HS-27A (cell line): ENCODE measurements around the gene CFAP300.

ENCODE experiments used
- DNase-seq: peaks from one replicate; pipeline ENCODE4 v3.0.0-alpha.2; 2012; ENCODE audit warnings: low read depth, missing footprints

CFAP300 gene

DNA sequence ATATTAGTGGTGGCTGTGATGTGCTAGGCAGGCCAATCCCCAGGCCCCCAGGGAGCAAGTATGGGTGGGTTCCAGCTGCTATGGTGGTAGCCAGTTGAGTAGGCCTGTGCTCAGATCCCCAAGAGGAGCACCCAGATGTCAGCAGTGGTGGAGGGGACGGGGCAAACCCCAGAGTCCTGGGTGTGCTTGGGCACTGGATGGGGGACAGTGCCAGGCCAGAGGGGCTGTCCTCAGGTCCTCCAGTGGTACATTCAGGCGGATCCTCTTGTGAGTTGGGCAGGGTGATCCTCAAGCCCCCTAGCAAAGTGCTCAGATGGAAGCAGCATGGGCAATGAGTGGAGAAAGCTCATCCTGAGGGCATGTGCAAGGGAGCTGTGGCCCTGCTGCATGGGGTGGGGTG is 26.0 kb downstream of the CFAP300 start:
- no peak for DNase-seq

DNA sequence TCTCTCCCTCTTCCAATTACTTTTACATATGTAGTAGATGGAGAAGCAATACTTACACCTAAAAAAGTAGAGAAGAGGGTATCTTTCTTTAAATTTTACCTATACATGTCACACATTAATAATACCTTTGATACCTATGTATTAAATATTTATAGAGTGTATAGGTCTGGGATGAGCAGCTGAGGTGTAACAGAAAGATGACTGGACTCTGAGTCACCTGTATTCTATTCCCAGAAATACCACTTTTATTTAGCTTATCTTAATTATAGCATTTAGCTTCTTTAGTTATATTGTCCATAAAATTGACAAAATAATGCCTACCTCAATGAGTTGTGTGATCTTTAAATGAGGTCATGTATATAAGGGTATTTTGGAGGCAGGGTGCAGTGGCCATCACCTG is 32.4 kb downstream of the CFAP300 start:
- no peak for DNase-seq

DNA sequence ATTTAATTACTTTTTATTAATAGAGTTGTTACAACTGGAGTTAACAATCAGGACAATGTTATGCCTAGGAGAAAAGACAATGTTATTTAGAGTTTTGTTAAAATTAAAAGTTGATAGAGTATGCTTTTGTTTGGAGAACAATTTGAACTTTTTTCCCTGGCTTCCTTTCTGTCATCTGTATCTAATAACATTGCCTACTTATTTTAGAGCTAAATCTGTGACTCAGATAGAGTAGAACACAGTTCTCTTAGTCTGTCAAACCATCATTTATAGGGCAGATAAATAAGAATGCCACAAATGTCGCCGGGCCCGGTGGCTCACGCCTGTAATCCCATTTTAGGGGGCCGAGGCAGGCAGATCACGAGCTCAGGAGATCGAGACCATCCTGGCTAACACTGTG is 34.1 kb downstream of the CFAP300 start:
- DNase-seq: no peak

DNA sequence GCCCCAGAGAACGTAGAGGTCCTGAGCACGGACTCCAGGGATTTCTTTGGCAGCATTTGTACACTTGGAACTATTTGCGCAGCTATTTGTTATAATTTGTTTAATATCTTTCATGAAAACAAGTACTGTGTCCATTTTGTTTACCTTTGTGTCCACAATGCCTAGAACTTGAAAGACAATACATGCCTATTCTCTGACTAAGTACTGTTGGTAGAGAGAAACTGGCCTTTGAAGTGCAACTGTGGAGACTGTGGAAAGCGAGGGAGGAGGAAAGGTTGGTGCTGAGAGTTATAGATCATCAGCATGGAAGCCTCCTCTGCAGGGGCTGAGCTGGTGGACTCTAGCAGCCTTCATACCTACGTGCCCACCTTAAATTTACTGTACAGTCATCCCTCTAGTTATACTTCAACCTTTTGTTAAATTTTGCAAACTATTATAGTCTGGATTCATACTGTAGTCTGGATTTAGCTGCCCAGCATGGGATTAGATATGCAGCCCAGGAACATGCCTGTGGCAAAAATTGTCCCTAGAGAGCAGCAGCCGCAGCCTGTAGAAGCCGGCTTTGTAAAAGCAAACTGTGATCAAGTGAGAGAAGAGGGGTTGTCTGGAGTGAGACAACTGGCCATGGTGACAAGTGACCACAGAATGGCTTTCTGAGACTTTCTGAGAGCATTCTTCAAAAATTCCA is 38.8 kb downstream of the CFAP300 start:
- DNase-seq: no peak

DNA sequence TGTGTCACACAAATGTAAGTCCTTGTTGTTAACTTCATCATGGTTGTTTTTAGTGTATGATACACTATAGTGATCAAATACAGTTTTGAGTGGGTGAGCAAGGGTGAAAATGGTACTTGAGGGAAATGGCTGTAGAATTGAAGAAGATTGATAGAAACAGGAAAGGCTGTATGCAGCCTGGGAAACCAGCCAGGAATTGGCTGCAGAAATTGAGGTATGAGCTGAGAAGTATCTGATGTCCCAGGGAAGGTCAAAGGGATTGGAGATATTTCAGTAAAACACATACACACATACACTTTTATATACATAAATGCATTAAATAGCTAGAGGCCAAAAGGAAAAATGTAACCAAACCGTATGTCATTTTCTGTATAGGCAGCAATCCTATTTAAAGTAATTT is 49.9 kb downstream of the CFAP300 start:
- DNase-seq: no peak

DNA sequence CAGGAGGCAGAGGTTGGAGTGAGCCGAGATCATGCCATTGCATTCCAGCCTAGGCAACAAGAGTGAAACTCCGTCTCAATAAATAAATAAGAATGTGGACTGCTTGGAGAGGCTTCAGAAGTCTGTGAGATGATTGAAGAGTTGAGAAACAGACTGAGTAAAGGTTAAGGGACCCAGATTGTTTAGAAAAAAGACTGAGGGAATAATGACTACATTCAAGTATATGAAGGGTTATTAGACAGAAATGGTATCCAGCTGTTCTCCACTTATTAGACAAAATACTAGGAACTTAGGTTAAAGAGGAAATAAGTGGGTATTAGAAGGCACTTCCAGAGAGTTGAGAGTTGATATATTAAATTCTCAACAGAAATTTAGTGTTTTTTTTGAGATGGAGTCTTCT is 52.5 kb downstream of the CFAP300 start:
- DNase-seq: no peak

DNA sequence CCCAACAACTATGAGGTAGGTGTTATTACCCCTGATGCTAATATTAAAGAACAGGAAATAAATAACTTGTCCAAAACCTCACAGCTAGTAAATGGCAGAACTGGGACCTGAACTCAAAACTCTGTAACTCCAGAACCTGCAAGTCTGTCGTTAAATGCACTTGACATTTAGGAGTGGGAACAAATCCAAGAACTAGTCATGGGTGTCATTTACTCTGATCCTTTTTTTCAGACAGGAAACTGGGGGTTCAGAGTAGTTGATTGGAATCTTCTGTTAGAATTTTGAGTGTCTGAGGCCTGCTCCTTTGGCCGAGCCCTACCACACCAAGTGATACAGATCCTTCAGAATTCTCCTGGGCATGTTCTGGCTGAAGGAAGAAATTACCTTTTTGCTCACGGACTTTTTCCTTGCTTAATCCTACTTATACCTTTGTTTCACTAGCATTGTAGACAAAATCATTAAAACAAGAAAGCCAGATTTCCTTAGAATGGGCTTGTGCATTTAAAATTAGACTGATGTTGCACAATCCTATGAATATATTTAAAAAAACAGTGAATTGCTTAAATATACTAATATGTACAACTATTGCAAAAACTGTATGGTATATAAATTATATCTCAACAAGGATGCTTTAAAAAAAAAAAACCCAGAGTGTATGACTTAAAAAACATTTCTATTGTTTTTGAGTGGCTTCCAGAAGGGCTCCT is 61.6 kb downstream of the CFAP300 start:
- DNase-seq: no peak

DNA sequence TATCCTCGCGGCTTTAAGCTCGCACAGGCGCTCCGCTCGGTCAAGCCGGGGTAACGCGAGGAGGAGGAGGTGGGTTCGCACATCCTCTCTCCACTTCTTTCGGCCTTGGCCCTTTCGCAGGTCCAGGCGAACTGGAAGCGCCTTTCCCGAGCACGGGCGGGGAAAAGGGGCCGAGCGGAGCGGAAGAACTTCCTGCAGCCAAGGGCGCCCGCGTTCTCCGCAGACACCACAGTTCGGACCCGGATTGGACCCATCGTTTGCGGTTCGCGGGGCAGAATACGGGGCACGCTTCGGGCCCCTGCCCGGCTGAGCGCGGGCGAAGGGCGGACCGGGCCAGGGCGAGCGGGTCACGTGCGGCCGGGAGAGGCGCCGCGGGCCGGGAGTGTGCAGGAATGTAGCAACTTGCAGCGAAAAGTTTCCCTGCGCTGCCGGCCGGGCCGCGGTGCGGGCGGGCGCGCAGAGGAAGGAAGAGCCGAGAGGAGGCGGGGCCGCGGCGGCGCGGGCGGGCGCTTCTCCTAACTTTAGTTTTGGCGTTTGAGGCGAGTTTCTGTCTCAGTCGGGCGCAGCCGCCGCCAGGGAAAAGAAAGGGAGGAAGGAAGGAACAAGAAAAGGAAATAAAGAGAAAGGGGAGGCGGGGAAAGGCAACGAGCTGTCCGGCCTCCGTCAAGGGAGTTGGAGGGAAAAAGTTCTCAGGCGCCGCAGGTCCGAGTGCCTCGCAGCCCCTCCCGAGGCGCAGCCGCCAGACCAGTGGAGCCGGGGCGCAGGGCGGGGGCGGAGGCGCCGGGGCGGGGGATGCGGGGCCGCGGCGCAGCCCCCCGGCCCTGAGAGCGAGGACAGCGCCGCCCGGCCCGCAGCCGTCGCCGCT is 62.9 kb downstream of the CFAP300 start, which contains the start of gene YAP1:
YAP1 (plus strand) TSS at position 552 of the 865 bp plus-strand sequence. CDS start 402 bp downstream, outside the sequence.
- DNase-seq: peak; percentile 52

DNA sequence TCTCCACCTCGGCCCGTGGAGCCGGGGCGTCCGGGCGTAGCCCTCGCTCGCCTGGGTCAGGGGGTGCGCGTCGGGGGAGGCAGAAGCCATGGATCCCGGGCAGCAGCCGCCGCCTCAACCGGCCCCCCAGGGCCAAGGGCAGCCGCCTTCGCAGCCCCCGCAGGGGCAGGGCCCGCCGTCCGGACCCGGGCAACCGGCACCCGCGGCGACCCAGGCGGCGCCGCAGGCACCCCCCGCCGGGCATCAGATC is 63.4 kb downstream of the CFAP300 start:
- DNase-seq: no peak

DNA sequence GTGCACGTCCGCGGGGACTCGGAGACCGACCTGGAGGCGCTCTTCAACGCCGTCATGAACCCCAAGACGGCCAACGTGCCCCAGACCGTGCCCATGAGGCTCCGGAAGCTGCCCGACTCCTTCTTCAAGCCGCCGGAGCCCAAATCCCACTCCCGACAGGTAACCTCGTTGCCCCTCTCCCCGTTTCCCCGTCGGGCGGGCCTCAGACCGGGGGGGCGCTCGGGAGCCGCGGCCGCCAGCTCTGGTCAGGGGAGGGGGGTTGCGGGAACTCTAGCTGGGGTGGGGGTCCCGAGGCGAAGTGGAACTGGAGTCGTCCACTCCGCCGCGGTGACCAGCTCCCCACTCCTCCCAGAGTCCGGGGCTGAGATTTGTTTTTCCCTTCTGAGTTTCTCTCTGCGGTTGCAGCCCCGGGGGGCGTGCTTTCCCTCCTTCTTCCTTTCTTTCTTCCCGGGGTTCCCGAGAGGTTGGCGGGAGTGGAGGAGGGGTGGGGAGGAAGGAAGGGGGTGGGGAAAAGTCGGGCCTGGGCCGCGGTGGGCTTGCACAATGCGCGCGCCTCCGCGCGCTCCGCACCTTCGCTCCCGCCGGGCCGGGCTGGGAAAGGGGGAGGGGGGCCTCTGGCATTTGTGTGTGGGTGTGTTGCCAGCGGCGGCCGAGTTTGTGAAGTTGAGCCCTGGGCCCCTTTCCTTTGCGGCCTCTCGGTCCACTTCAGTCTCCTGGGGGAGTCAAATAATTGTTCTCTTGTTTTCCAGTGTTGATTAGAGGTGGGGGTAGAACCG is 64.0 kb downstream of the CFAP300 start:
- no peak for DNase-seq

DNA sequence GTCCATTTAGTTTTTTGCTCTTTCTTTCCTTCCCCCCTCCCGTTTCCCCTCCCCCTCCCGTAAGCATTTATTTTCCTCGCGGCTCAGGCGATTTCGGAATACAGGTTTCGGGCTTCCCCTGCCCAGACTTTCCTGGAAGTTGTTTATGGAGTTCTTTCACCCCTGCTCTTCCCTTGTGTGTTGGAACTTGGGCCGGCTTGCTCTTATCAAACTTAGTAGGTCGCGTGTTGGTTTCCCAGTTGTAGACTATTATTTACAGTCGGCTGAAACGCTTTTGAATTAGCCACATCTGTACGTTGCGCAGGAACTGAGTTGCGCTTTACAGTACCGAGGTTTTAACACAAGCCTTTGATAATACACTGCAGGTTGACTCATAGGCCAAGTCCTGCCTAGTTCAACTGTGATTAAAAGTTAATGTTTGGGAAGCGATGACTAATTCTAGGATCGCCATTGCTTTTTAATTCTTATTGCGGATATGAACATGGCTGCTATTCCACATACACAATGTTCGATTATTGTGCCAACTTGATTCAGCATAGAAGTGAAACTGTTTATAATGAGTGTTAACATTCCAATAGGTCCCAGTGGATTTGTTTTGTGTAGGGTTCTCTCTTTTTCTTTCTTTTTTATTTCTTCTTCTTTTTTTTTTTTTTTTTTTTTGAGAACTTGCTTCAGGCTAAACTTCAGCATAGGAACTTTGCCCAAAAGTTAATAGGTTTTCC is 64.7 kb downstream of the CFAP300 start:
- peak; percentile 68 for DNase-seq

DNA sequence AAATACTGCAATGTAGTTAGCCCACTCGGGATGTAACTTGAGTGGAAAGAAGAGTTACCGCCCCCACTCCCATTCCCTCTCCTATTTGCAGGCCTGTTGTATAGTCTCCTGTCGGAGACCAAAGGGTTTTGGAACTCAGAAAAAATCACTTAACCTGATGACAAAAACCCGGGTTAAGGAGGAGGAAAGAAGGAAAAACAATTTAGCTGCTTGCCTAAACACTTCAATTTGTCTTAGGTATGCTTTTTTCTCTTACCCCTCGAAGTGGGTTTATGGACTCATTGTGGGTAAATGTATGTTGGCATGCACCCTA is 65.2 kb downstream of the CFAP300 start:
- no peak for DNase-seq

DNA sequence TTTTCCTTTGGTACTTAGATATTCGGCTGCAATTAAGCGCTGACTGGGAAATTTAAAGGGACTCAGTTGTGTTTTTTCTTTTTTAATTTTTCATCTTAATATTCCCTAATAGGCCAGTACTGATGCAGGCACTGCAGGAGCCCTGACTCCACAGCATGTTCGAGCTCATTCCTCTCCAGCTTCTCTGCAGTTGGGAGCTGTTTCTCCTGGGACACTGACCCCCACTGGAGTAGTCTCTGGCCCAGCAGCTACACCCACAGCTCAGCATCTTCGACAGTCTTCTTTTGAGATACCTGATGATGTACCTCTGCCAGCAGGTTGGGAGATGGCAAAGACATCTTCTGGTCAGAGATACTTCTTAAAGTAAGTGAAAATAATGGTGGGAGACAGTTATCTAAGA is 66.8 kb downstream of the CFAP300 start:
- DNase-seq: no peak

DNA sequence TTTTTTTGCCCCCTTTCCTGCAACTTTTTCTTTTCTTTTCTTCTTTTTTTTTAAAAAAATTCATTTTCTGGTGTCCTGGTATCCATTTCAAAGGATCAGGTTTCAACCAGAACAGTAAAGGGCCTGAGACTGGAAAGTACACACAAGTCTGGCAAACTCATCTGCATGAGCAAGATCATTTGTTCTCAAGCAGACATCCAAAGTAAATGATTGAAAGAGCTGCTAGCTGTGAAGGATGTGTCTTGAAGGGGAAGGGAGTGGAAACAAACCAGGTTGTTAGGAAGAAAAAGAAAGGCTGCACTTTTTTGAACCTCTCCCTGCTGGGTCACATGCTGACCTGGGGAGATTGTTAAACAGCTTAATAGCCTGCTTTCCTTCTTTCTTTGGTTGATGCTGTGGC is 68.3 kb downstream of the CFAP300 start:
- DNase-seq: no peak

DNA sequence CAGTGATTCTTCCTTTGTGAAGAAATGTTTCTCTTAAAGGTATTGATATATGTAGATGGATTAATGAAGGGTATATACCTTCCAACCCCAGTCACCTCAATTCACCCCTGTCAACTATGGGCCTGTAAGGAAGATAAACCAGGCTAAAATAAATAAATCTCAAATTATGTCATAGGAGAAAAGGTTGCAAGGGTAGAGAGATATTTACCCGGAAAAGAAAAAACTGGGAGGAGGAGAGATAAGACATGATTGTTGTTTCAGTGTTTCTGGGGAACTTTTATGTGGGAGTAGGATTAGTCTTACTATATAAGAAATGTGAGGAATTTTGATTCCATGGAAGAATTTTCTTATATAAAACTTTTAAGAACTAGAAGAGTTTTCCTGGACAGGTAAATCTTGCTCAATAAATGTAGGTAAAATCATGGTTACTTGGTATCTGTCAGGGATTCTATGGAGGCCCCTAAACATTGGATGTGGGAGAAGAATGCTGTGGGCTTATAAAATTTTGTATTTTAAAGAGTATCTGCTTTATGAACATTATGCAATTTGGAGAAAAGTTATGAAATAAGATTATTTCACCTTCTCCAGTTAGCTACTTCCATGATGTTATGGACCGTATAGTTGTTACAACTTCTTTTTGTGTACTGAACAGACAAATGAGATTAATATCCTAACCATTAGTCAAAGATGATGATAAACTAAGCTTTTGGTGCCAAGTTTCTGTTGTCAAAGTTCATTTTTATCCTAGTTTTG is 69.4 kb downstream of the CFAP300 start:
- no peak for DNase-seq

DNA sequence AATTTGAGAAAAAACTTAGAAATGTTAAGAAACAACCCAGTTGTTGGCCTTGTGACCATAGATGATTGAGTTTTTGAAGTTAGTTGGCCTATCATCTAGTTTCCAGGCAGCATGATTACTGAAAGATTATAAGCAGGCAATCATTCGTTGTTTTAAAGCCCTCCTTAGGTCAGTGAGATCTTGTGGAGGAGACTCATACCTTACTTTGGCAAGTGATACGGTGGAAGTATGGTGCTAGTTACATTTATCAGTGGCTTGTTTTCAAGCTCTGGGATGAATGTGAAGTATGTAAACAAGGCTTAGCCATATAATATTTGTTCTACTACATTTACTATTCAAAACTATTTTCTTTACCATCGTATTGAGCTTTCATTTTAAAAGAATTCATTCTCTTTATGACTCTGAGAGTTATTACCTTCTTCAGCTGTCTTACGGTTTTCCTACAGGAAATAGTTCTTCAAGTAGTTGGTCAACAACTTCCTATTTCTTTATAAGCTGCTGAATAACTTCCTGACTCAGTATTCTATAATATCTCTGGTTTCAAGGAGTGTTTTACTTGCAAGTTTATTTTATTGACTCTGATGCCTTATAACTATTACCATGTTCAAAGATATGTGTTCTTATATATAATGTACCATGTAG is 70.4 kb downstream of the CFAP300 start:
- no peak for DNase-seq

DNA sequence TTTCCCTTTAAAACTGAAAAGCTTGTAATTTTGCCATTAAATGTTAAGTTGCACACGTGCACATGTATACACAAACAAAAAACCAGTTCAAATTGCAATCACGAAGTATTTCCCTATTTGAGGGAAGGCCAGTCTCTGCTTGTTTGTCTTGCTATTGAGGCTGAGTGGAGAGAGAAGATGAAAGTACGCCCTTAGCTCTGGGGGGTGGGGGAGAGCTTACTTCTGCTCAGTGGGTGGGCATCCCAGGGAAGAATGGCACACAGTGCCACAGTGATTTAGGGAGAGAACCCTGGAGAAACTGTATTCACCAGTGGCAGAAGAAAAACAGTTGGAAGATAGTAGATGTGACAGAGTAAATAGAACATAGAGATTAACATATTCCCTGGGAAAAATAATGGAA is 71.7 kb downstream of the CFAP300 start:
- DNase-seq: no peak

DNA sequence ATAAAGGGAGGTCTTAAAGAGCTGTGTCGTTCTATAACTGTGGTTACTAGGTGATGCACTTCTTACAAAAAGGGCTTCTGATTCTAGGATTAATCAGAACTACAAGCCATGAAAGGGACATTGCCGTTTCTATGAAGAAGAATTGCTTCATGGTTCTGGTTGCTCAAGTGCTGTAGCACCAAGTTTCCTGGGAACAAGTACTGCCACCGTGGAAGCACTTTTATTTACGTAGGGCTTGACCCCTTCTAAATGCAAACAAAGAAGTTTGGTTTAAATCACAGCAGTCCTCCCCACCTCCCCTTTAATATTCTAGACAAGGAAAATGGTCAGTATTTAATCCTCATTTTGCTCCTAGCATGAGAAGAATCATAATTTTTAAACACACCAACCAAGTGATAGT is 72.8 kb downstream of the CFAP300 start:
- DNase-seq: no peak

DNA sequence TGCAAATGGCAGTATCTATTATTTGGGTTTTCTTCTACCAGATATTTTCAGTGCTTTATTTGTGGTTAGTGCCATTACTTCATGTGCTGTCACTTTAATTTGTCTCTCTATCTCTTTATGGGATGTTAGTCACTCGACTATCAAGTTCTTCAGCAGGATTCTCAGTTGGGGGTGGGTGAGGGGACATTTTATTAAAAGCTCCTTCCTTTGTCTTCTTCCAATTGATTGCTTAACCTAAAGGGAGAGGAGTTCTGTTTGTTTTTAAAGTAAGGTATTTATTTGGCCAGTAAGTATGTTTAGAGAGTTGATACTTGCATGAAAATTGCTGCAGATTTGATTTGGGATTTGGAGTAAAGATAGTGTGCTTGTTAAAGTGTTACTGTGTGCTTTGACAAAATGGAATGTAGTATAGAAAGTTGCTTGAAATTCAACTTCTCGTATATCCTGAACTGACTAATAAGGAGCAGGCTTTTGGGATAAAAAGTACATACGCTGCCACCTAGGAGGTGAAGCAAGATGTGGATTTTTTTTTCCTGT is 73.3 kb downstream of the CFAP300 start:
- no peak for DNase-seq

DNA sequence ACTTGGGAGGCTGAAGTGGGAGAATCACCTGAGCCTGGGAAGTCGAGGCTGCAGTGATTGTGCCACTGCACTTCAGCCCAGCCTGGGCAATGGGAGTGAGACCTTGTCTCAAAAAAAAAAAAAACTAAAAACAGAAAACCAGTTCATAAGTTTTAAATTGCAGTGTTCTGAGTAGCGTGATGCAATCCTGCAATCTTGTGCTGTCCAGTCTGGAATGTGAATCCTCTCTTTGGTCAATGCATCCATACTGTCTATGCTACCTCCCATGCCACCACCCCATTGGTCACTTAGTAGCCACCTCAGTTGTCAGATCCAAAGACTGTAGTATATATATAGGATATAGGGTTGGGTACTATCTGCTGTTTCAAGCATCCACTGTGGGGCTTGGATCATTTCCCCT is 74.1 kb downstream of the CFAP300 start:
- no peak for DNase-seq
